AG10803 (cell line): ENCODE data around the gene TNFRSF19.

ENCODE experiments used
- DNase-seq: peaks from one replicate; pipeline ENCODE4 v3.0.0; 2010; ENCODE audit warnings: low read depth
- H3K4me3 ChIP-seq: 2 replicates; pipeline ENCODE4 v1.5.1; 2011; ENCODE audit warnings: mild to moderate bottlenecking, low read length, control low read depth
- CTCF ChIP-seq: conservative IDR thresholded peaks from 2 replicates; pipeline ENCODE4 v1.5.1; 2011; ENCODE audit warnings: mild to moderate bottlenecking, low read length, control low read depth, inconsistent platforms

TNFRSF19 gene

GRCh38 chr13:23579072-23579895, 9.1 kb downstream of the TNFRSF19 start:
- peak; percentile 80 for DNase-seq
- TF ChIP-seq CTCF = no peak
- peak overlapping the region; percentile 74 for H3K4me3 ChIP-seq

GRCh38 chr13:23579896-23580683, 9.9 kb downstream of the TNFRSF19 start:
- H3K4me3 ChIP-seq = peak overlapping the region; percentile 74
- no peak for TF ChIP-seq CTCF
- no peak for DNase-seq

GRCh38 chr13:23580684-23581060, 10.5 kb downstream of the TNFRSF19 start:
- peak overlapping the region; percentile 74 for H3K4me3 ChIP-seq
- no peak for TF ChIP-seq CTCF

GRCh38 chr13:23583491-23583890, 13.3 kb downstream of the TNFRSF19 start:
- DNase-seq = peak; percentile 25
- no peak for TF ChIP-seq CTCF
- no peak overlapping the region for H3K4me3 ChIP-seq

More at GRCh38 chr13:23580684-23581060, 10.5 kb downstream of the TNFRSF19 start:
- no peak for DNase-seq

- no peak for TF ChIP-seq CTCF
- H3K4me3 ChIP-seq = no peak overlapping the region
- DNase-seq = peak; percentile 31
Measured at GRCh38 chr13:23584275-23584674, 14.1 kb downstream of the TNFRSF19 start.

GRCh38 chr13:23586336-23586735, 16.1 kb downstream of the TNFRSF19 start:
- TF ChIP-seq CTCF = no peak
- DNase-seq = peak; percentile 8
- H3K4me3 ChIP-seq = peak overlapping the region; percentile 15

- H3K4me3 ChIP-seq = peak overlapping the region; percentile 14; the same call in 1 of the 2 replicates
- no peak for DNase-seq
- TF ChIP-seq CTCF = no peak
Measured at GRCh38 chr13:23588666-23589065, 18.5 kb downstream of the TNFRSF19 start.
